CD4-positive, alpha-beta T cell treated with Interleukin-12 subunit alpha and Interleukin-12 subunit beta, for 1 hour (primary cell): ENCODE results near the gene FASTK.
A peak's percentile ranks its signal among the peaks of the same experiment; 100 is the strongest.

ENCODE experiments used
- DNase-seq: peaks from one replicate; pipeline ENCODE4 v3.0.0-alpha.2; 2020

FASTK gene

GRCh38 chr7:151062111-151062398, 18.6 kb downstream of the FASTK start:
- DNase-seq: no peak

- no peak for DNase-seq
Measured at GRCh38 chr7:151061213-151062110, 19.1 kb downstream of the FASTK start.

- peak; percentile 10 for DNase-seq
Measured at GRCh38 chr7:151060416-151061212, 20.0 kb downstream of the FASTK start.

- DNase-seq: no peak
Measured at GRCh38 chr7:151060113-151060415, 20.5 kb downstream of the FASTK start.

- peak; percentile 74 for DNase-seq
Measured at GRCh38 chr7:151059367-151060112, 21.1 kb downstream of the FASTK start, which contains the start of gene SLC4A2. Gene SLC4A2, plus strand, starts transcription at chr7:151059589. Its CDS starts 2,399 bp downstream, at chr7:151061988.

- DNase-seq: peak; percentile 11
Measured at GRCh38 chr7:151058781-151059366, 21.7 kb downstream of the FASTK start.

GRCh38 chr7:151057989-151058780, 22.4 kb downstream of the FASTK start:
- DNase-seq: peak; percentile 98

- DNase-seq: no peak
Measured at GRCh38 chr7:151057506-151057988, 23.1 kb downstream of the FASTK start, which contains the start of gene CDK5. Gene CDK5, minus strand, starts transcription at chr7:151057897. Its CDS starts 49 bp downstream, at chr7:151057848.

- no peak for DNase-seq
Measured at GRCh38 chr7:151056666-151057505, 23.7 kb downstream of the FASTK start.

GRCh38 chr7:151056283-151056665, 24.3 kb downstream of the FASTK start:
- no peak for DNase-seq

- no peak for DNase-seq
Measured at GRCh38 chr7:151053751-151054150, 26.9 kb downstream of the FASTK start.

- DNase-seq: no peak
Measured at GRCh38 chr7:151053096-151053495, 27.5 kb downstream of the FASTK start.

GRCh38 chr7:151051108-151051507, 29.5 kb downstream of the FASTK start:
- DNase-seq: peak; percentile 57

- no peak for DNase-seq
Measured at GRCh38 chr7:151048911-151049463, 31.6 kb downstream of the FASTK start.

- no peak for DNase-seq
Measured at GRCh38 chr7:151047976-151048815, 32.4 kb downstream of the FASTK start, which contains the start of gene ASIC3. Gene ASIC3, plus strand, starts transcription at chr7:151048531. Its CDS starts 355 bp downstream, at chr7:151048886.

- no peak for DNase-seq
Measured at GRCh38 chr7:151046603-151047573, 33.7 kb downstream of the FASTK start.

- DNase-seq: no peak
Measured at GRCh38 chr7:151045967-151046366, 34.6 kb downstream of the FASTK start.

- no peak for DNase-seq
Measured at GRCh38 chr7:151045262-151045661, 35.3 kb downstream of the FASTK start.
